NCI-H2107 treated with DMSO at 0.1 percent for 48 hours (cell line): ENCODE data around the gene BTBD9.
A peak's percentile ranks its signal among the peaks of the same experiment; 100 is the strongest.

ENCODE experiments used
- DNase-seq: peaks from one replicate; lab custom pipeline; 2025; ENCODE audit not compliant: unreplicated experiment; lab: John Stamatoyannopoulos, UW

Gene BTBD9

GRCh38 chr6:38396209-38396608 is 243.5 kb downstream of the BTBD9 start:
- no peak for DNase-seq

GRCh38 chr6:38393986-38394385 is 245.7 kb downstream of the BTBD9 start:
- DNase-seq: no peak

- DNase-seq: no peak
Measured at GRCh38 chr6:38391626-38392579, 247.8 kb downstream of the BTBD9 start.

- no peak for DNase-seq
Measured at GRCh38 chr6:38391206-38391605, 248.5 kb downstream of the BTBD9 start.

- no peak for DNase-seq
Measured at GRCh38 chr6:38389875-38390274, 249.9 kb downstream of the BTBD9 start.

- DNase-seq: no peak
Measured at GRCh38 chr6:38387971-38388370, 251.8 kb downstream of the BTBD9 start.

- DNase-seq: no peak
Measured at GRCh38 chr6:38387461-38387860, 252.3 kb downstream of the BTBD9 start.

- DNase-seq: no peak
Measured at GRCh38 chr6:38378801-38379200, 260.9 kb downstream of the BTBD9 start.

GRCh38 chr6:38375937-38376336 is 263.8 kb downstream of the BTBD9 start:
- DNase-seq: no peak

- no peak for DNase-seq
Measured at GRCh38 chr6:38375341-38375740, 264.4 kb downstream of the BTBD9 start.

- DNase-seq: no peak
Measured at GRCh38 chr6:38371881-38372280, 267.8 kb downstream of the BTBD9 start.

- DNase-seq: peak; percentile 9
Measured at GRCh38 chr6:38370653-38371601, 268.8 kb downstream of the BTBD9 start.

GRCh38 chr6:38367231-38367630 is 272.5 kb downstream of the BTBD9 start:
- no peak for DNase-seq

GRCh38 chr6:38366234-38366633 is 273.5 kb downstream of the BTBD9 start:
- no peak for DNase-seq

GRCh38 chr6:38364775-38365174 is 275.0 kb downstream of the BTBD9 start:
- no peak for DNase-seq

GRCh38 chr6:38364127-38364526 is 275.6 kb downstream of the BTBD9 start:
- DNase-seq: no peak

- DNase-seq: no peak
Measured at GRCh38 chr6:38355519-38355918, 284.2 kb downstream of the BTBD9 start.

- DNase-seq: no peak
Measured at GRCh38 chr6:38354905-38355304, 284.8 kb downstream of the BTBD9 start.

GRCh38 chr6:38354037-38354381 is 285.7 kb downstream of the BTBD9 start:
- no peak for DNase-seq

- no peak for DNase-seq
Measured at GRCh38 chr6:38353310-38354036, 286.3 kb downstream of the BTBD9 start.

- DNase-seq: no peak
Measured at GRCh38 chr6:38352636-38353035, 287.1 kb downstream of the BTBD9 start.
